ENCODE data around the gene MYRF.

DNA sequence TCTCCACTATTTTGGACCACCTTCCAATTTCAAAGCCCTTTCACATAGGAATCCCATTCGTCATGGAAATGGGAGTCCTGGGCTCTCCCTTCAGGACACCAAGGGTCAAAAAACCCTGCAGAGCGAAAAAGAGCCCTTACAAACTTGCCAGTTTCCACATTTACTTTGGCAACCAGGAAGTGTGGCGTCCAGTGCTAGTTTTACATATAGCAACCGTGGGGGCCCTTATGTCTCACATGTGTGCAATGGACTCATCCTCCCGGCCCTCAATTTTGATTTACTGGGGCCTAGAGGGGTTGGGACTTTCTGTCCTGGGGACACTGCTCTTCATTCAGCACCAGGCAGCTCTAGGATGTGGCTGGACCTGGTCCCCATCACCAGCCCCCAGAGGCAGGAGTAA is 38.5 kb upstream of the MYRF start:
- TF ChIP-seq RFXANK (CRISPR knock-in tag; IDR thresholded peaks at IDR 0.05): no peak
- no peak for TF ChIP-seq XRCC5 (optimal IDR thresholded peaks at IDR 0.05; ENCODE audit: low read length)
- TF ChIP-seq, protein P1, sequence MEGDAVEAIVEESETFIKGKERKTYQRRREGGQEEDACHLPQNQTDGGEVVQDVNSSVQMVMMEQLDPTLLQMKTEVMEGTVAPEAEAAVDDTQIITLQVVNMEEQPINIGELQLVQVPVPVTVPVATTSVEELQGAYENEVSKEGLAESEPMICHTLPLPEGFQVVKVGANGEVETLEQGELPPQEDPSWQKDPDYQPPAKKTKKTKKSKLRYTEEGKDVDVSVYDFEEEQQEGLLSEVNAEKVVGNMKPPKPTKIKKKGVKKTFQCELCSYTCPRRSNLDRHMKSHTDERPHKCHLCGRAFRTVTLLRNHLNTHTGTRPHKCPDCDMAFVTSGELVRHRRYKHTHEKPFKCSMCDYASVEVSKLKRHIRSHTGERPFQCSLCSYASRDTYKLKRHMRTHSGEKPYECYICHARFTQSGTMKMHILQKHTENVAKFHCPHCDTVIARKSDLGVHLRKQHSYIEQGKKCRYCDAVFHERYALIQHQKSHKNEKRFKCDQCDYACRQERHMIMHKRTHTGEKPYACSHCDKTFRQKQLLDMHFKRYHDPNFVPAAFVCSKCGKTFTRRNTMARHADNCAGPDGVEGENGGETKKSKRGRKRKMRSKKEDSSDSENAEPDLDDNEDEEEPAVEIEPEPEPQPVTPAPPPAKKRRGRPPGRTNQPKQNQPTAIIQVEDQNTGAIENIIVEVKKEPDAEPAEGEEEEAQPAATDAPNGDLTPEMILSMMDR (CRISPR knock-in tag; IDR thresholded peaks at IDR 0.05): no peak
- TF ChIP-seq, protein P2, sequence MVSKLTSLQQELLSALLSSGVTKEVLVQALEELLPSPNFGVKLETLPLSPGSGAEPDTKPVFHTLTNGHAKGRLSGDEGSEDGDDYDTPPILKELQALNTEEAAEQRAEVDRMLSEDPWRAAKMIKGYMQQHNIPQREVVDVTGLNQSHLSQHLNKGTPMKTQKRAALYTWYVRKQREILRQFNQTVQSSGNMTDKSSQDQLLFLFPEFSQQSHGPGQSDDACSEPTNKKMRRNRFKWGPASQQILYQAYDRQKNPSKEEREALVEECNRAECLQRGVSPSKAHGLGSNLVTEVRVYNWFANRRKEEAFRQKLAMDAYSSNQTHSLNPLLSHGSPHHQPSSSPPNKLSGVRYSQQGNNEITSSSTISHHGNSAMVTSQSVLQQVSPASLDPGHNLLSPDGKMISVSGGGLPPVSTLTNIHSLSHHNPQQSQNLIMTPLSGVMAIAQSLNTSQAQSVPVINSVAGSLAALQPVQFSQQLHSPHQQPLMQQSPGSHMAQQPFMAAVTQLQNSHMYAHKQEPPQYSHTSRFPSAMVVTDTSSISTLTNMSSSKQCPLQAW (CRISPR knock-in tag; IDR thresholded peaks at IDR 0.05): no peak
- TF ChIP-seq KLF13 (CRISPR knock-in tag; IDR thresholded peaks at IDR 0.05): no peak
- TF ChIP-seq, protein P3, sequence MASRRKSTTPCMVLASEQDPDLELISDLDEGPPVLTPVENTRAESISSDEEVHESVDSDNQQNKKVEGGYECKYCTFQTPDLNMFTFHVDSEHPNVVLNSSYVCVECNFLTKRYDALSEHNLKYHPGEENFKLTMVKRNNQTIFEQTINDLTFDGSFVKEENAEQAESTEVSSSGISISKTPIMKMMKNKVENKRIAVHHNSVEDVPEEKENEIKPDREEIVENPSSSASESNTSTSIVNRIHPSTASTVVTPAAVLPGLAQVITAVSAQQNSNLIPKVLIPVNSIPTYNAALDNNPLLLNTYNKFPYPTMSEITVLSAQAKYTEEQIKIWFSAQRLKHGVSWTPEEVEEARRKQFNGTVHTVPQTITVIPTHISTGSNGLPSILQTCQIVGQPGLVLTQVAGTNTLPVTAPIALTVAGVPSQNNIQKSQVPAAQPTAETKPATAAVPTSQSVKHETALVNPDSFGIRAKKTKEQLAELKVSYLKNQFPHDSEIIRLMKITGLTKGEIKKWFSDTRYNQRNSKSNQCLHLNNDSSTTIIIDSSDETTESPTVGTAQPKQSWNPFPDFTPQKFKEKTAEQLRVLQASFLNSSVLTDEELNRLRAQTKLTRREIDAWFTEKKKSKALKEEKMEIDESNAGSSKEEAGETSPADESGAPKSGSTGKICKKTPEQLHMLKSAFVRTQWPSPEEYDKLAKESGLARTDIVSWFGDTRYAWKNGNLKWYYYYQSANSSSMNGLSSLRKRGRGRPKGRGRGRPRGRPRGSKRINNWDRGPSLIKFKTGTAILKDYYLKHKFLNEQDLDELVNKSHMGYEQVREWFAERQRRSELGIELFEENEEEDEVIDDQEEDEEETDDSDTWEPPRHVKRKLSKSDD (CRISPR knock-in tag; IDR thresholded peaks at IDR 0.05; ENCODE audit: low read depth): no peak
- TF ChIP-seq ZSCAN25 (CRISPR knock-in tag; IDR thresholded peaks at IDR 0.05): no peak
- TF ChIP-seq NFAT5 (CRISPR knock-in tag; IDR thresholded peaks at IDR 0.05): no peak
- TF ChIP-seq NFATC3 (CRISPR knock-in tag; IDR thresholded peaks at IDR 0.05): no peak
- TF ChIP-seq ZFP36L1 (CRISPR knock-in tag; IDR thresholded peaks at IDR 0.05): no peak
- no peak for TF ChIP-seq EZH2 (conservative IDR thresholded peaks at IDR 0.05; ENCODE audit: low read depth, low read length)
- TF ChIP-seq POLR2AphosphoS5 (IDR thresholded peaks at IDR 0.05; ENCODE audit: low read depth, low read length): no peak
- no peak for TF ChIP-seq ZSCAN29 (CRISPR knock-in tag; conservative IDR thresholded peaks at IDR 0.05)

Measured in HepG2 (cell line).